Measurements from ENCODE around the gene STK24.

The STK24 gene

DNA sequence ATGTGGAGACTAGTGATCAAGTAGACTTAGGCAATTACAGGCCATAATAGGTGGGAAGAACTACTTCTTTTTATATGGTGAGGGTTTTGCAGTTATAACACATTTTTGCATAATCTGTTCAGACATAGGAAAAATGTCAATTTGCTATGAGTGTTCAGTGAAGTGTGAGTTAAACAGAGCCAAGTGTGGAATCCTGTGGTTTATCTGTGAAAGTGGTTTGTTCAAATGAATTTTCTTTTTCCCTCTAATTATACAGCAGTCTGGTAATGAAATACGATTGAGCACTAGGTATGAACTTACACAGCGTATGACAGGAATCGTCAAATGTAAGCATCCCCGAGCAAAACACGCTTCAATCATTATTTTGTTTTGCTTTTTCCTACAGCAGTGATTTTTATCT, 178.3 kb downstream of the STK24 start:
- DNase-seq: peak; percentile 37

DNA sequence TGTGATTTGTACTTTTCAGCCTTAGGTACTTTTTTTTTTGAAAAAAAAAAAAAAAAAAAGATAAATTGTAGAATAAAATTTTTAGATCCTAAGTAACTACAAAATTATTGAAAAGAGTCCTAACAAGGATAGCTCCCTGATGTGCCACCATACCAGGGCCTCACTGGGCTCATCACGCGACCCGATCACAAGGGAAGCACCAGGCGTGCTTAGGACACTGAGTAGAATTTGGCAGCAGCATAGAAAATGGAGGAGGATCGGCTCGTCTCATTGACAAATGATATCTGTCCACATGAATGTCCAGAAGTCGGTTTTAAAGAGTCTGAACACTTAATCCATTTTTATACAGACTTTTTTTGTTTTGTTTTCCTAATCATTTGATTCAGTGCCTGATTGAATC, 179.0 kb downstream of the STK24 start:
- DNase-seq: no peak

DNA sequence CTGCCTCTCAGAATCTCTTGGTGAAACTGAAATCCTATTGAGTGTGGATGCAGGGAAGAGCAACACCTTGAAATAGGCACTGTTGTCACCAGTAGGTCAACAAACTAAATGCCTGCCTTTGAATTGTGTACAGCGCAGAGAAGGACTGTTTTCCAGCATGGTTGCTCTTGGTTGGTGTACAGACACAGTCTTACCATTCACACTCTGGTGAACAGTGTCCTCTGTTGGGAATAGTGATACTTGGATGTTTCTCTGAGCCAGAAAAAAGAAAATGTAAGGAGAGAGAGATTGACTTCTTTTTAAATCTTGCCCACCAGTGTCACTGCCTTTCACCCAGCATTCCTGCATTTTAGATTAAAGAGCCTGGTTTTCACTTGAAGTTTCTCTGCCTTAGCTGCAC, 179.7 kb downstream of the STK24 start:
- DNase-seq: peak; percentile 32

DNA sequence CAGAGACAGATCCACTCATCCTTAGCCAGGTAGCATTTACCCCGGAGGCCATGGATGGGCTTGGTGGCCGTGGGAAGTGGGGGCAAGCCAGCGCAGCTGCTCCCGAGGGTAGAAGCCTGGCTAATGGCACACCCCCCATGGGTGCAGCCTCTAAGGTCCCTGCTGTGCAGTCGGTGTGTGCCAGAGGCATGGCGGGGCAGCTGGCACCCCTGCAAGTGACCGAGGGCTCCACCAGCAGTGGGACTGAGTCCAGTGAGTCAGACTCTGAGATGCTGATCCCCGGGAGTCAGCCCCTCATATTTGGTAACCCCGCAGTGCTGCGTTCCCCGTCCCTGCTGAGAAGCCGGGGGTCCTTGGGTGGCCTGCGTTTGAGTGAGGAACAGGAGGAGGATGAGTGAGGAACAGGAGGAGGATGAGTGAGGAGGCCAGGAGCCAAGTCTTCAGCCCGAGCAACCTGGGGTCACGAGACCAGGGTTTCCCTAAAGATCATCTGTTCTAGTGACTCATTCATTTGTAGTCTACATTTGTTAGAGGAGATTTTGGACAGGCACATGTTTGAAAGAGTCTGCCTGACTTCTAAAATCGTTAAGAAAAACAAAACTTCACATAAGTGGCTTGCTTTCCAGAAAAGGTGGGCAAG, 180.7 kb downstream of the STK24 start:
- no peak for DNase-seq
